ENCODE results near the gene SPINT2. TPM values are rescaled to one million over a fixed set of nuclear protein-coding genes. Genes with fewer than 3 reads are reported as not detected.

SPINT2 gene
- total RNA-seq, 1 experiment from 2014 or later = 1,006 TPM

- H3K27ac ChIP-seq (ENCODE audit: low read length) = peak overlapping the region; percentile 32
- POLR2A ChIA-PET = no interaction called here
- CTCF ChIA-PET = no interaction called here
Observed at GRCh38 chr19:38289955-38290354, 25.6 kb downstream of the SPINT2 start.

GRCh38 chr19:38290631-38291147, 26.3 kb downstream of the SPINT2 start:
- Histone ChIP-seq H3K9me3 (ENCODE audit: control insufficient read depth, insufficient read depth, low read depth, low read length) (no peaks in the 10 kb centered on the region), H3K36me3 (ENCODE audit: control insufficient read depth, insufficient read depth, low read length) (peaks cover 13% of the 10 kb centered on the region), H3K4me1 (ENCODE audit: control insufficient read depth, insufficient read depth, low read length) (peaks cover 33% of the 10 kb centered on the region), H3K27ac (ENCODE audit: low read length) (peak overlapping the region; percentile 32), H3K4me3 (ENCODE audit: low read depth in 2 of 2, low read length in 2 of 2) (no peak overlapping the region), H3K27me3 (ENCODE audit: control insufficient read depth, insufficient read depth, low read length) (no peaks in the 10 kb centered on the region)
- no peak for DNase-seq (ENCODE audit: low read depth, low spot score)
- BruUV-seq (replicated peaks) = no TSS peak
- ATAC-seq = peak; percentile 42
- intact Hi-C loops (cut with micrococcal nuclease; ENCODE audit: unreplicated experiment) (no loop called here), in situ Hi-C loops (cut with HindIII; ENCODE audit: low pct_unique_long_range_greater_than_20kb, low sequenced_read_pairs) (no loop called here)
- ChIA-PET CTCF (no interaction called here), POLR2A (no interaction called here)
- TF ChIP-seq TCF7L2 (IDR thresholded peaks at IDR 0.05; ENCODE audit: low read depth, low read length) = no peak
- TF ChIP-seq POLR2AphosphoS5 (IDR thresholded peaks at IDR 0.05; ENCODE audit: low read depth, low read length) = no peak
- TF ChIP-seq, protein P1, sequence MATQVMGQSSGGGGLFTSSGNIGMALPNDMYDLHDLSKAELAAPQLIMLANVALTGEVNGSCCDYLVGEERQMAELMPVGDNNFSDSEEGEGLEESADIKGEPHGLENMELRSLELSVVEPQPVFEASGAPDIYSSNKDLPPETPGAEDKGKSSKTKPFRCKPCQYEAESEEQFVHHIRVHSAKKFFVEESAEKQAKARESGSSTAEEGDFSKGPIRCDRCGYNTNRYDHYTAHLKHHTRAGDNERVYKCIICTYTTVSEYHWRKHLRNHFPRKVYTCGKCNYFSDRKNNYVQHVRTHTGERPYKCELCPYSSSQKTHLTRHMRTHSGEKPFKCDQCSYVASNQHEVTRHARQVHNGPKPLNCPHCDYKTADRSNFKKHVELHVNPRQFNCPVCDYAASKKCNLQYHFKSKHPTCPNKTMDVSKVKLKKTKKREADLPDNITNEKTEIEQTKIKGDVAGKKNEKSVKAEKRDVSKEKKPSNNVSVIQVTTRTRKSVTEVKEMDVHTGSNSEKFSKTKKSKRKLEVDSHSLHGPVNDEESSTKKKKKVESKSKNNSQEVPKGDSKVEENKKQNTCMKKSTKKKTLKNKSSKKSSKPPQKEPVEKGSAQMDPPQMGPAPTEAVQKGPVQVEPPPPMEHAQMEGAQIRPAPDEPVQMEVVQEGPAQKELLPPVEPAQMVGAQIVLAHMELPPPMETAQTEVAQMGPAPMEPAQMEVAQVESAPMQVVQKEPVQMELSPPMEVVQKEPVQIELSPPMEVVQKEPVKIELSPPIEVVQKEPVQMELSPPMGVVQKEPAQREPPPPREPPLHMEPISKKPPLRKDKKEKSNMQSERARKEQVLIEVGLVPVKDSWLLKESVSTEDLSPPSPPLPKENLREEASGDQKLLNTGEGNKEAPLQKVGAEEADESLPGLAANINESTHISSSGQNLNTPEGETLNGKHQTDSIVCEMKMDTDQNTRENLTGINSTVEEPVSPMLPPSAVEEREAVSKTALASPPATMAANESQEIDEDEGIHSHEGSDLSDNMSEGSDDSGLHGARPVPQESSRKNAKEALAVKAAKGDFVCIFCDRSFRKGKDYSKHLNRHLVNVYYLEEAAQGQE (IDR thresholded peaks at IDR 0.05; ENCODE audit: insufficient read depth in 1 of 2, low read depth in 2 of 2, low read length in 1 of 2) = no peak
- TF ChIP-seq, protein P2, sequence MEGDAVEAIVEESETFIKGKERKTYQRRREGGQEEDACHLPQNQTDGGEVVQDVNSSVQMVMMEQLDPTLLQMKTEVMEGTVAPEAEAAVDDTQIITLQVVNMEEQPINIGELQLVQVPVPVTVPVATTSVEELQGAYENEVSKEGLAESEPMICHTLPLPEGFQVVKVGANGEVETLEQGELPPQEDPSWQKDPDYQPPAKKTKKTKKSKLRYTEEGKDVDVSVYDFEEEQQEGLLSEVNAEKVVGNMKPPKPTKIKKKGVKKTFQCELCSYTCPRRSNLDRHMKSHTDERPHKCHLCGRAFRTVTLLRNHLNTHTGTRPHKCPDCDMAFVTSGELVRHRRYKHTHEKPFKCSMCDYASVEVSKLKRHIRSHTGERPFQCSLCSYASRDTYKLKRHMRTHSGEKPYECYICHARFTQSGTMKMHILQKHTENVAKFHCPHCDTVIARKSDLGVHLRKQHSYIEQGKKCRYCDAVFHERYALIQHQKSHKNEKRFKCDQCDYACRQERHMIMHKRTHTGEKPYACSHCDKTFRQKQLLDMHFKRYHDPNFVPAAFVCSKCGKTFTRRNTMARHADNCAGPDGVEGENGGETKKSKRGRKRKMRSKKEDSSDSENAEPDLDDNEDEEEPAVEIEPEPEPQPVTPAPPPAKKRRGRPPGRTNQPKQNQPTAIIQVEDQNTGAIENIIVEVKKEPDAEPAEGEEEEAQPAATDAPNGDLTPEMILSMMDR (IDR thresholded peaks at IDR 0.05) = no peak
- no peak for TF ChIP-seq SIN3A (IDR thresholded peaks at IDR 0.05; ENCODE audit: borderline replicate concordance, insufficient read depth, low read depth, low read length)

More at GRCh38 chr19:38289955-38290354, 25.6 kb downstream of the SPINT2 start:
- ATAC-seq = no peak
- no peaks in the 10 kb centered on the region for H3K9me3 ChIP-seq (ENCODE audit: control insufficient read depth, insufficient read depth, low read depth, low read length)
- H3K4me1 ChIP-seq (ENCODE audit: control insufficient read depth, insufficient read depth, low read length) = peaks cover 31% of the 10 kb centered on the region
- no peaks in the 10 kb centered on the region for H3K27me3 ChIP-seq (ENCODE audit: control insufficient read depth, insufficient read depth, low read length)
- TF ChIP-seq, protein P2 (IDR thresholded peaks at IDR 0.05) = no peak
- no peak for TF ChIP-seq SIN3A (IDR thresholded peaks at IDR 0.05; ENCODE audit: borderline replicate concordance, insufficient read depth, low read depth, low read length)
- in situ Hi-C loops (cut with HindIII; ENCODE audit: low pct_unique_long_range_greater_than_20kb, low sequenced_read_pairs) (no loop called here), intact Hi-C loops (cut with micrococcal nuclease; ENCODE audit: unreplicated experiment) (no loop called here)
- H3K4me3 ChIP-seq (ENCODE audit: low read depth in 2 of 2, low read length in 2 of 2) = no peak overlapping the region
- no TSS peak for BruUV-seq (replicated peaks)
- H3K36me3 ChIP-seq (ENCODE audit: control insufficient read depth, insufficient read depth, low read length) = peaks cover 14% of the 10 kb centered on the region
- DNase-seq (ENCODE audit: low read depth, low spot score) = no peak

Measured in Panc1 (cell line).